ENCODE measurements around the gene NCOA3. TPM values are rescaled to one million over a fixed set of nuclear protein-coding genes. Genes with fewer than 3 reads are reported as not detected.

NCOA3 gene
- total and polyA plus RNA-seq, 2 of the 8 experiments (the other 6 are each of a cell fraction or from before 2014, with no cell fraction given), result 7.9 to 24.7 TPM

DNA sequence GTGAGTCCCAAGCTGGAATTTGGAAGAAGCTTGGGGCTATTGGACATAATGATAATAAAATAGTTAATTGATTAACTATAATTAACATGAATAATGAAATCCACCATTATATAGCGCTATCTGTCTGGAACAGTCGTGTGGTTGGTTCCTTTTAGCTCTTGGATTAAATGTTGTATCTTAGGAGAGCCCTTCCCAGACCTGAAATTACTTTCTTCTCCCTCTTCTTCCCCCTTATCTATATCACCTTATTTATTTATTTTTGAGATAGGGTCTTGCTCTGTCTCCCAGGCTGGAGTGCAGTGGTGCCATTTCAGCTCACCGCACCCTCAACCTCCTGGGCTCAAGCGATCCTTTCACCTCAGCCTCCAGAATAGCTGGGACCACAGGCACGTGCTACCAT is 64.6 kb downstream of the NCOA3 start:
- no peak overlapping the region for H3K4me2 ChIP-seq (ENCODE audit: insufficient read depth in 1 of 2, low read depth in 2 of 2, low read length in 2 of 2)
- H2BK15ac ChIP-seq (ENCODE audit: low read length), result no peak overlapping the region
- H2BK120ac ChIP-seq (replicated peaks; ENCODE audit: low read depth, low read length), result no peak overlapping the region
- no peak overlapping the region for H3K4me3 ChIP-seq (ENCODE audit: extremely low read depth in 1 of 4, insufficient read depth in 2 of 4, low read depth in 3 of 4, low read length in 4 of 4)
- H3K9ac ChIP-seq (replicated peaks in 1 of 4; ENCODE audit: extremely low read depth in 1 of 4, low read depth in 3 of 4, low read length in 3 of 4), result no peak overlapping the region
- H3K79me1 ChIP-seq (ENCODE audit: low read depth, low read length), result peaks cover 3% of the 10 kb centered on the region
- CTCF ChIA-PET (ENCODE audit: partially characterized antibody), result interaction anchor here (1.0 to 3.9 kb wide), 3 partner anchors 9 to 31 kb away, joined by 3 to 13 read pairs (median 3); no protein-coding TSS in a partner anchor
- H4K20me1 ChIP-seq (replicated peaks in 1 of 2; ENCODE audit: control insufficient read depth in 1 of 2, insufficient read depth in 2 of 2, low read length in 2 of 2), result no peaks in the 10 kb centered on the region
- H3K18ac ChIP-seq (ENCODE audit: extremely low read depth, low read length), result no peak overlapping the region
- no peak overlapping the region for H2AFZ ChIP-seq (ENCODE audit: low read length)
- FAIRE-seq (no peak), DNase-seq (ENCODE audit: low read depth in 1 of 2, low spot score in 2 of 2) (no peak)
- H3K36me3 ChIP-seq (ENCODE audit: control insufficient read depth in 2 of 4, insufficient read depth in 4 of 4, low read length in 3 of 4), result no peaks in the 10 kb centered on the region; a peak in 1 of 8 replicates
- H3K4me1 ChIP-seq (replicated peaks in 1 of 4; ENCODE audit: control insufficient read depth in 3 of 4, insufficient read depth in 4 of 4, low read length in 3 of 4), result no peaks in the 10 kb centered on the region
- H3K23ac ChIP-seq (ENCODE audit: insufficient read length), result no peak overlapping the region
- no peak overlapping the region for H3K27ac ChIP-seq (ENCODE audit: low read depth, low read length)
- H3K27me3 ChIP-seq (replicated peaks in 1 of 4; ENCODE audit: control insufficient read depth in 3 of 4, extremely low read depth in 1 of 4, insufficient read depth in 3 of 4, low read length in 3 of 4), result no peaks in the 10 kb centered on the region
- no peak overlapping the region for H3K4ac ChIP-seq (replicated peaks; ENCODE audit: insufficient read length, low read depth, low read length)
- POLR2A ChIA-PET (ENCODE audit: partially characterized antibody), result interaction anchor here (1.5 kb wide), 1 partner anchor 13 kb away, joined by 3 read pairs; no protein-coding TSS in a partner anchor
- peaks cover 3 to 71% of the 10 kb centered on the region in 2 experiments; a peak in 3 of 4 replicates for H3K79me2 ChIP-seq (ENCODE audit: control insufficient read depth in 1 of 2, insufficient read depth in 2 of 2, low read length in 2 of 2)
- H2AK5ac ChIP-seq (ENCODE audit: low read depth, low read length), result 0 out of 2 replicates have a peak overlapping the region, but pooled peaks have one; percentile 39
- WGBS, 2 experiments (ENCODE audit: extremely low coverage in 1 of 2, insufficient coverage in 1 of 2, insufficient read length in 1 of 2, insufficient replicate concordance in 2 of 2, low coverage in 1 of 2, low lambda C conversion rate in 2 of 2, missing lambda C conversion rate in 1 of 2), result 94% methylated on average over 5 of the region's 5 CpGs; no CpG with 5 or more reads in 1 of the 2 experiments
- no peak overlapping the region for H3K56ac ChIP-seq (replicated peaks; ENCODE audit: insufficient read length, low read depth, low read length)
- H4K91ac ChIP-seq (replicated peaks; ENCODE audit: insufficient read length, low read length), result no peak overlapping the region
- H3K14ac ChIP-seq (ENCODE audit: insufficient read length), result no peak overlapping the region
- H2BK20ac ChIP-seq (ENCODE audit: low read length), result no peak overlapping the region
- H2BK5ac ChIP-seq (ENCODE audit: low read depth, low read length), result no peak overlapping the region
- H4K8ac ChIP-seq (ENCODE audit: extremely low read depth, insufficient read depth, low read length), result no peak overlapping the region
- H2BK12ac ChIP-seq (ENCODE audit: low read depth, low read length), result no peak overlapping the region
- no peaks in the 10 kb centered on the region for H3K23me2 ChIP-seq (ENCODE audit: low read depth, low read length)
- H3K9me3 ChIP-seq (ENCODE audit: insufficient read depth in 2 of 2, low read depth in 1 of 2, low read length in 1 of 2), result 0 out of 4 replicates have a peak, but pooled peaks cover 0 to under 1% of the 10 kb centered on the region in 2 experiments
- no peak overlapping the region for H4K5ac ChIP-seq (ENCODE audit: insufficient read length, low read depth, low read length)
- TF ChIP-seq SIN3A (conservative IDR thresholded peaks at IDR 0.05 in 1 of 2, IDR thresholded peaks at IDR 0.05 in 1 of 2; ENCODE audit: low read depth in 1 of 2, low read length in 2 of 2) (no peak), JUN (IDR thresholded peaks at IDR 0.05; ENCODE audit: low read depth, low read length) (no peak), BACH1 (IDR thresholded peaks at IDR 0.05; ENCODE audit: low read length) (no peak), SIRT6 (IDR thresholded peaks at IDR 0.05; ENCODE audit: low read length) (no peak)
